A549 treated with AZD2906 at 1 μM for 4 hours (cell line): ENCODE results near the gene PEX5L. TPM values are rescaled to one million over a fixed set of nuclear protein-coding genes. Genes with fewer than 3 reads are reported as not detected.

Experiments
- total RNA-seq: library from RNA; stranded (reverse); fragments of 200-300 nt; extraction: Qiagen RNA extraction; gene quantifications from 5 replicates; pipeline ENCODE4 v1.2.3, GENCODE V29; 2022

The PEX5L gene
- total RNA-seq: not detected in 5 replicates

GRCh38 chr3:180036671-180037455, at the start of gene PEX5L:
Gene PEX5L (minus strand): TSS chr3:180036937. CDS start chr3:180036599, 338 bp downstream.

